Natural killer cell (primary cell): ENCODE data around the gene TRIM2. TPM values are rescaled to one million over a fixed set of nuclear protein-coding genes. Genes with fewer than 3 reads are reported as not detected.

Experiments
- ATAC-seq, 3 donors: fragments of 150-1000 bp in 2 of 3; fragments of 200-7000 bp in 1 of 3; cut with Tn5 transposase; 1 replicate in 1 of 3; 2 replicates in 2 of 3; pipeline ENCODE4 v1.10.0; 2021; ENCODE audit warnings: mild to moderate bottlenecking in 2 of 3, moderate library complexity in 2 of 3
- DNase-seq, 2 donors: peaks; one replicate each; pipeline versions ENCODE4 v3.0.0 to v3.0.0-alpha.2; 2013 to 2021; ENCODE audit warnings: mixed read lengths in 1 of 2
- H3K27ac ChIP-seq: one replicate; pipeline ENCODE4 v1.5.1; 2013; ENCODE audit warnings: mild to moderate bottlenecking, low read length
- H3K27me3 ChIP-seq: one replicate; pipeline ENCODE4 v1.6.1; 2013; ENCODE audit warnings: low read length; ENCODE audit not compliant: control insufficient read depth, insufficient read depth
- H3K36me3 ChIP-seq: one replicate; pipeline ENCODE4 v1.6.1; 2013; ENCODE audit warnings: low read length; ENCODE audit not compliant: control insufficient read depth, insufficient read depth
- H3K4me1 ChIP-seq: one replicate; pipeline ENCODE4 v1.6.1; 2013; ENCODE audit warnings: low read length; ENCODE audit not compliant: control insufficient read depth, insufficient read depth
- H3K4me3 ChIP-seq: one replicate; pipeline ENCODE4 v1.5.1; 2013; ENCODE audit warnings: low read length
- H3K9me3 ChIP-seq: one replicate; pipeline ENCODE4 v1.6.1; 2013; ENCODE audit warnings: low read length; ENCODE audit not compliant: control insufficient read depth, insufficient read depth
- H3K27ac Mint-ChIP-seq, 2 donors: one replicate each; pipeline ENCODE4 v1.8.0; 2022; ENCODE audit warnings: mild to moderate bottlenecking in 2 of 2, mixed read lengths in 2 of 2, moderate library complexity in 1 of 2
- H3K27me3 Mint-ChIP-seq, 2 donors: one replicate each; pipeline ENCODE4 v1.8.0; 2022; ENCODE audit warnings: low read depth in 2 of 2, mixed read lengths in 2 of 2
- H3K36me3 Mint-ChIP-seq: one replicate; pipeline ENCODE4 v1.8.0; 2022; ENCODE audit warnings: mixed read lengths
- H3K4me1 Mint-ChIP-seq, 2 donors: one replicate each; pipeline ENCODE4 v1.8.0; 2022; ENCODE audit warnings: mixed read lengths in 2 of 2
- H3K4me3 Mint-ChIP-seq: one replicate; pipeline ENCODE4 v1.8.0; 2022; ENCODE audit warnings: mild to moderate bottlenecking, moderate library complexity, mixed read lengths
- H3K9me3 Mint-ChIP-seq, 2 donors: one replicate each; pipeline ENCODE4 v1.8.0; 2022; ENCODE audit warnings: mixed read lengths in 2 of 2
- CTCF ChIP-seq: fragments of 200-600 bp; IDR thresholded peaks from one replicate; pipeline ENCODE4 v1.8.0; 2022; ENCODE audit warnings: antibody characterized with exemption
- WGBS: methylation state at CpG from one replicate; pipeline ENCODE4 v1.1.7; 2013; ENCODE audit warnings: missing lambda C conversion rate; ENCODE audit not compliant: insufficient coverage; 5-methylcytosine and 5-hydroxymethylcytosine counted together
- intact Hi-C: fragments of 100-400 bp; cut with micrococcal nuclease; formaldehyde crosslinking; loops from one replicate; pipeline ENCODE4 v1.14.2; 2022
- total RNA-seq, 4 donors: library from RNA; stranded (reverse); fragments of 120-200 nt in 1 of 4; gene quantifications; one replicate each; pipeline versions ENCODE4 v1.2.3 to v1.2.4, GENCODE V29; 2013 to 2022

TRIM2 gene
- total RNA-seq, 3 donors from 2014 or later (not counting 1 experiment from before 2014, with no cell fraction given): 0.11 TPM; not detected in 2

DNA sequence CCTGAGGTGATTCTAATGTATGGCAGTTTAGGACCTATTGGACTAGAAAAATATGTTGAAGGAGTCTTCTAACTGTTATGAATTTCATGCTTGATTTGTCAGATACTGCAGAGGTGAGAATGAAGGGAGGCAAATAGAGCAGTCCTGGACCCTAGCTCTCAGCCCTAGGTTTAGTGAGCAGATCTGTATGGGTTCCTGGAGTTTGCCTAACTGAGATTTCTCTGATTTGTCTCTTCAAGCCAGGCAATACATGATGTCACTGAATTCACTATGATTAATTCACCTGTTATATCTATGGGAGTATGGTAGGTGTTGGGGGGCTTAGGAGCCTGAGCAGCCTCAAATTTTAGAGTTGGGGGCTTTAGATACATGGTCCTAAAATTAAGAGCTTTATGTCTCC is 142.9 kb downstream of the TRIM2 start:
- Mint-ChIP-seq H3K27ac (no peak overlapping the region), H3K4me1 (peaks cover 8 to 10% of the 10 kb centered on the region in 2 donors), H3K9me3 (no peaks in the 10 kb centered on the region), H3K27me3 (peaks cover 0 to 16% of the 10 kb centered on the region in 2 donors), H3K36me3 (no peaks in the 10 kb centered on the region), H3K4me3 (no peak overlapping the region)
- H3K27ac ChIP-seq: no peak overlapping the region
- DNase-seq: no peak
- H3K9me3 ChIP-seq: no peaks in the 10 kb centered on the region
- peaks cover 8% of the 10 kb centered on the region for H3K4me1 ChIP-seq
- intact Hi-C loops: no loop called here
- no peak for TF ChIP-seq CTCF
- H3K4me3 ChIP-seq: no peak overlapping the region
- no peaks in the 10 kb centered on the region for H3K36me3 ChIP-seq
- no peak for ATAC-seq
- no peaks in the 10 kb centered on the region for H3K27me3 ChIP-seq

- Histone ChIP-seq H3K4me1 (peaks cover 8% of the 10 kb centered on the region), H3K27me3 (no peaks in the 10 kb centered on the region), H3K27ac (no peak overlapping the region), H3K4me3 (no peak overlapping the region), H3K36me3 (no peaks in the 10 kb centered on the region), H3K9me3 (no peaks in the 10 kb centered on the region)
- Mint-ChIP-seq H3K4me3 (no peak overlapping the region), H3K27ac (no peak overlapping the region), H3K9me3 (no peaks in the 10 kb centered on the region), H3K36me3 (no peaks in the 10 kb centered on the region), H3K27me3 (peaks cover 0 to 13% of the 10 kb centered on the region in 2 donors), H3K4me1 (peaks cover 8 to 10% of the 10 kb centered on the region in 2 donors)
- TF ChIP-seq CTCF: no peak
- intact Hi-C loops: no loop called here
- ATAC-seq: no peak
- DNase-seq: peak in 1 of 2 donors; percentile 9
- 82% methylated on average over 4 of the region's 4 CpGs for WGBS
Measured at GRCh38 chr4:153348006-153348405, 143.8 kb downstream of the TRIM2 start.

- Histone ChIP-seq H3K4me3 (no peak overlapping the region), H3K27ac (no peak overlapping the region), H3K36me3 (no peaks in the 10 kb centered on the region), H3K9me3 (no peaks in the 10 kb centered on the region), H3K27me3 (no peaks in the 10 kb centered on the region), H3K4me1 (peaks cover 4% of the 10 kb centered on the region)
- Mint-ChIP-seq H3K9me3 (no peaks in the 10 kb centered on the region), H3K36me3 (no peaks in the 10 kb centered on the region), H3K4me3 (no peak overlapping the region), H3K27ac (no peak overlapping the region), H3K27me3 (peaks cover 0 to 8% of the 10 kb centered on the region in 2 donors), H3K4me1 (peaks cover 8 to 10% of the 10 kb centered on the region in 2 donors)
- no peak for TF ChIP-seq CTCF
- ATAC-seq: no peak
- intact Hi-C loops: no loop called here
- DNase-seq: no peak
- 72% methylated on average over 1 of the region's 1 CpG for WGBS
Measured at GRCh38 chr4:153349206-153349805, 145.1 kb downstream of the TRIM2 start.

DNA sequence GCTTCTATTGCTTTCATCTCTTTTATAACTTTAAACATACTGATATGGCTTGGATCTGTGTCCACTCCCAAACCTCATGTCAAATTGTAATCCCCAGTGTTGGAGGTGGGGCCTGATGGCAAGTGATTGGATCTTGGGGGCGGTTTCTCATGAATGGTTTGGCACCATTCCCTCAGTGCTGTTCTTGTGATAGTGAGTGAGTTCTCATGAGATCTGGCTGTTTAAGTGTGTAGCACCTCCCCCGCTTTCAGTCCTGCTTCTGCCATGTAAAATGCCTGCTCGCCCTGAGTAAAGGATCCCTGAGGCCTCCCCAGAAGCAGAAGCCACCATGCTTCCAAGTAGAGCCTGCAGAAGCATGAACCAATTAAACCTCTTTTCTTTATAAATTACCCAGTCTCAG is 157.9 kb downstream of the TRIM2 start:
- ATAC-seq: no peak
- H3K27ac Mint-ChIP-seq: no peak overlapping the region
- no peaks in the 10 kb centered on the region for H3K27me3 Mint-ChIP-seq

More for the DNA sequence above, 157.9 kb downstream of the TRIM2 start:
- H3K9me3 Mint-ChIP-seq: no peaks in the 10 kb centered on the region
- H3K4me3 ChIP-seq: no peak overlapping the region
- no peak overlapping the region for H3K27ac ChIP-seq
- no peaks in the 10 kb centered on the region for H3K36me3 ChIP-seq
- 98% methylated on average over 3 of the region's 3 CpGs for WGBS
- H3K36me3 Mint-ChIP-seq: no peaks in the 10 kb centered on the region
- no peak overlapping the region for H3K4me3 Mint-ChIP-seq
- no peaks in the 10 kb centered on the region for H3K4me1 Mint-ChIP-seq
- no peaks in the 10 kb centered on the region for H3K9me3 ChIP-seq
- no peaks in the 10 kb centered on the region for H3K4me1 ChIP-seq
- no peaks in the 10 kb centered on the region for H3K27me3 ChIP-seq
- DNase-seq: no peak
- no peak for TF ChIP-seq CTCF
- intact Hi-C loops: no loop called here
